HG02970 (cell line): Measurements from ENCODE around the gene APCDD1L.

ENCODE experiments used
- ATAC-seq: cut with Tn5 transposase; IDR thresholded peaks from one replicate; pipeline ENCODE4 v1.9.1; 2021; ENCODE audit warnings: mild to moderate bottlenecking, moderate library complexity, moderate number of reproducible peaks; ENCODE audit not compliant: unreplicated experiment, low FRiP score

Gene APCDD1L

GRCh38 chr20:58515233-58516212 lies at the start of gene APCDD1L:
Gene APCDD1L, minus strand, starts transcription at chr20:58515399. Its CDS starts 692 bp downstream, at chr20:58514707.
- ATAC-seq, result no peak

DNA sequence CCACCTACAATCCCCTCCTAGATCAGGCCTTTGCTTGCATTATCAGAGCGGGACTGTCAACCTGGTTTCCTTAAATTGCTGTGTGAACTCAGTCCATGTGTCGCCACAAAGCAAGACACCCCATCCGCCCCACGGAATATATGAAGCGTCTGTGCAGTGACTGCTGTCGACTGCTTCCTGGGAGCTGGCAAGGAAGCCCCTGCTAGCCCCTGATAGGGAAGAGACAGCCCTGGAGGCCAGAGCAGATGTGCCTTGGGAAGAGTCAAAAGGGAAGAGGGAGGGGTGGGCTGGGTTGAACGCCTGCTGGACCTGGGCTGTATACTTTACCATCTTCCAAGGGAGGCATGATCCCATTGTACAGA lies 44.1 kb upstream of the APCDD1L start:
- ATAC-seq, result no peak

DNA sequence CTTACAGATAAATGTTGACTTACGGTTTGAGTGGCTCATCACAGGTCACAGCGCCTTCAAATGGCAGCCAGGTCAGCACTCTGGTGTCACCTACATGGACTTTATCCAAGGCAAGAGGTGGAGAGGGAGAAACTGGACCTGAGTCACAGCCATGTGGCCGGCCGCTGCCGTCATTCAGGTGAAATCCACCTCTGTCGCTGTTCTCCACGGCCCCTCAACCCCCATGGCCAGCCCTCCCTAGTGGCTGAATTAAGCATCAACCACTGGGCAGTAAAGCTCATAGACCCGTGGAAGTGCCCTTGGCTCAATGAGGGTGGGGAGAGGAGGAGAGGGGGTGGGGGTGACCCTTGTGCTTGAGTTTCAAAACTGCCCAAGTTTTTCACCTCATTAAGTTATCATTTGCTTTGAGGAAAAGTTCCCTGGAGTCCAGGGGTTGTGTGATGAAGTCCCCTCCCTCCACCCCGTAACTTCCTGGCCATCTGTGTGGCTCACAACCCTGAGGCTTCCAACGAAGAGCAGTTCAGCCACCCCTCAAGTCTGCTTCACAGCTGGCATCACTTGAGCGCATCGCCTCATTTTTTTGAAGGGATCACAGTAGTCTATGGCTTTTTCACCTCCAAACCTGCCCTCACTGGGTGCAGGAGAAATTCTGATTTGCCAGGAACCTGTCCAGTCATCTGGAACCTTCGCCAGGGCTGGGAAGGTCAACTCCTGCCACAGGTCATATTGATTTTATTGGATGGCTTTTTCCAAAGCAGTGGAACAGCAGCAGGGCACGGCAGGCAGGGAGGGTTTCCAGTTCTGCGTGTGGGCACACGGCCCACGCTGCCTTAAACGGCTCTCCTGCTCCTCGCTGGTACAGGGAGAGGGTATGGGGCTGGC lies 43.5 kb upstream of the APCDD1L start:
- no peak for ATAC-seq

- no peak for ATAC-seq
Measured at GRCh38 chr20:58557733-58558342, 42.6 kb upstream of the APCDD1L start.

DNA sequence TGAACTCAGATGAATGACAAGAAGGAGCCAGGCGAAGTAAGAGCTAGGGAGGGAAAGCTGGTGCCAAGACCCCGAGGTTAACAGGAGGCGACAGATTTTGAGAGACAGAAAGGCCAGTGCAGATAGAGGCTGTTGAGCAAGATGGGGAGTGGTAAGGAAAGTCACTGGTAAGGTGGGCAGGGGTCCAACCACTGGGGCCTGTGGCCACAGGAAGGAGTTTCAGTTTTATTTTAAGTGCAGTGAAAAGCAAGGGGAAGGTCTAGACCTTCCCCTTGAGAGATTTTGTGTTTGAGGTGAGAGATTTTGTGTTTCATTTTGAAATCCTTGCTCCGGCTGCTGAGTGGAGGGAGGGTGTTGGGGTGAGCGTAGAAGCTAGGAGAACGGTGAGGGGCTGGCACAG lies 41.8 kb upstream of the APCDD1L start:
- ATAC-seq, result no peak

DNA sequence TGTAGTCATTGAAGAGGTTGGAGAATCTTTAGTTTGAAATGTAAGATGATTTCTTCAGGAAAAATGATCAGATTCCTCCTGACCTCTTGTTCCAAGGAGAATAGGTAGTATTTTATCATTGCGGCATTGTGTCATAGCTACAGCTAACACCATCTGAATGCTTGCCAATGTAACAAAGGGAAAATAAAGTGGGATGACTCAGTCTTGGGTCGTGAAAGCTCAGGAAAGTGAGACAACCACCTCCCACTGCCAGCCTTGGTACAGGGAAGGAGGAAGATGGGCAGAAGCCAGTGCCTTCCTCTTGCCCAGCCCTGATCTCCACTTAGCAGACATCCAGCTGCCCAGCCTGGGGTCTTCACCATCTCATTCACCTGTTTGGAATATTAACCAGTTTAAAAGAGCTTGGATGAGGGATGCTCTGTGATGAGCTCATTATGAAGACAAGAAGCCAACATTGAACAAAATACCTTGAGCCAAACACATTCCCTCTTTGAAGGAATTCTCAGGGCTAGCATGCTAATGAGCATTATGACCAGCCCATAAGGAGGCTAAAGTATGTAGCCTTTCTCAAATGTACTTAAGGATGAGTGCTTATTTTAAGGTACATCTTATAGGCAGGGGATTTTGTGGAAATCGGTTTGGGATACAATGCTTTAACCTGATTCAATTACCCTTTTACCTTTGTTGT lies 40.0 kb upstream of the APCDD1L start:
- no peak for ATAC-seq

- ATAC-seq, result no peak
Measured at GRCh38 chr20:58554541-58554940, 39.3 kb upstream of the APCDD1L start.

DNA sequence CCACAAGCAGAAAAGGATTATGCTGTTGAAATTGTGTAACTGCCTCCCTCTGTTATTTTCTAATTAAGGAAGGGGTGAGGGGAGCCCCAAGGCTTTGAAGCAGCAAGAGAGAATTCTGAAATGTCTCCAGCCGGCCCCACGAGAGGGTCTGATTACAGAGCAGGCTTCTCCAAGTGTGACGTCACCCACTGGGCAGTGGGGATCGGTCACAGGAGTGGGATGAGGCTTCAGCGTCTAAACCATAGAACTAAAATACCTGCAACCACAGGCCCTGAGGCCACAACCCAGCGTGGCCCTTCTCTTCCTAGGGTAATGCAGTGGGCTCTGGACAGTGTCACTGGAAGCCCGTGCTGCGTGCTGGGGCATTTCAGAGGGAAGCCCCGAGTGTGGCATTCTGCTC lies 38.6 kb upstream of the APCDD1L start:
- no peak for ATAC-seq

GRCh38 chr20:58553166-58553696 lies 38.0 kb upstream of the APCDD1L start:
- ATAC-seq, result no peak

DNA sequence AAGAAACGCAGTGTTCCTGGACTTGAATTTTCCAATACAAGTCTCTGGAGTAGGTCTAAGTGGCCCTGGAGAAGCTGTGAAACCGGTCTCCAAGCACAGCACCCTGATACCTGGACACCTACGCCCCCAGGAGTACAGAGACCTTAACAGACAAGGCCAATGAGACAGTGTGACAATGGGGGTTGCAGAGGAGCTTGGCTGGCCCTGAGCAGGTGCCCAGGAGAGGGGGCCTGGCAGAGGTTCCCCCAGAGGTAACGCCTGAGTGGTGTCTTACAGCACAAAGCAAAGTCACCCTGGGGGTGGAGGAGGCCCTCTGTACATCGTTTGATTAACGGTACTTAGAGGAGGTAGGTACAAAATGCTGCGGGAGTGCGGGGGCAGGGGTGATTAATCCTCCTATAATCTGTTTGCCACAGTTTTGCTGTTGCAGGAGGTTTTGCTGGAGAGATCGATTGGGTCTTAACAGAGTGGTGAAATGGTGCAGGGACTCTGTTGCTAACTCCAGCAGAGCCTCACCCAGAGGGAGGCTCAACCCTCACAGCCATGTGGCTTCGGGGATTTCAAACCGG lies 37.3 kb upstream of the APCDD1L start:
- ATAC-seq, result no peak

DNA sequence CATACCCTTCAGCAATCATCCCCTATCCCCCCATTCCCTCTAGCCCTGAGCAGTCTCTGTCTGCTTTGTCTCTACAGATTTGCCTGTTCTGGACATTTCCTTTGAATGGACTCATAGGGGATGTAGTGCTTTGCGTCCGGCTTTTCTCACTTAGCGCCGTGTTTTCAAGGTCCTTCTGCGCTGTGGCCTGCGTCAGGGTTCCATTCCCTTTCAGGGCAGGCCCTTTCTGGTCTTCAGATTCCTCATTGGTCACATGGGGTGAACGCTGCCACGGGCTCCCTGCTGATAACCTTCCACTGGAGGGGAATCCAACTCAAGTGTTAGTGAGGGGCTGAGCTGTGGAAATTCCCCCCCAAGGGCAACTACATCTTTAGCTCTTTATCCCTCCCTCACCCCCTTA lies 36.4 kb upstream of the APCDD1L start:
- ATAC-seq, result no peak

- no peak for ATAC-seq
Measured at GRCh38 chr20:58550275-58551059, 35.3 kb upstream of the APCDD1L start.

GRCh38 chr20:58549231-58550209 lies 34.3 kb upstream of the APCDD1L start:
- ATAC-seq, result no peak

DNA sequence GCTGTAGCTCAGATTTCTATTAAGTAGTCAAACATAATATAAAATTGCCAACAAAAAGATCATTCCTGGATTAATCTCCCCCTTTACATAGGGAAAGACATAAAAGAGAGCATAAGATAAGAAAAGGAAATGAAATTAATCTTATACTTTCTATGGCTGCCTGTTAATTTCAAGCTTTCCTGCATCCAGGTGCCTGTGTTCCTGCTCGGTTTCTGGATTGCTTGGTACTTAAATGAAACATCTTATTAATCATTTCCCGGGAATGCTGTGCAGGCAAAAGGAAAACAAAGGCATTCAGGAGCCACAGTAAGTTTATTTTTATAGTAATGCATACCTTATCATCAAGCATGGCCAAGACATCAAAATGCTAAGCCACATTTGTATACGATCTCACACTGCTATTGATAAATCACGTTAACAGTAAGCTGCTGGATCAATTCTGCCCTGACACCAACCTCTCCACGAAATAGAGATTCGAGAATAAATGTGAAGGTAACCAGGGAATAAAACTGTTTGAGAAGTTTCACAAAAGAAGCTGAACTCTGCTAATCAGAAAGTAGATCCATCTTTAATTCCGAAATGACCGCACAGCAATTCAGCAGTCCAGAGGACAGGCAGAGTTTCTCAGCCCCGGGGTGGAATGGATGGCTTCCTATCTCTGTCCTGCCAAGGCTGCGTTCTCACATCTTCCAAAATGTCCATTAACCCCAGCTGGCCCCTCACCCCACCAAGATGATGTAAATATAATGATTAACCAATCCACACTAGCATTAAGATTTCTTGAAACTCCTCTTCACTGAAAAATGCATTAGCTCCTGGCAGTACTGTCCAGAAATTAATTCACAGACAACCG lies 32.6 kb upstream of the APCDD1L start:
- no peak for ATAC-seq

DNA sequence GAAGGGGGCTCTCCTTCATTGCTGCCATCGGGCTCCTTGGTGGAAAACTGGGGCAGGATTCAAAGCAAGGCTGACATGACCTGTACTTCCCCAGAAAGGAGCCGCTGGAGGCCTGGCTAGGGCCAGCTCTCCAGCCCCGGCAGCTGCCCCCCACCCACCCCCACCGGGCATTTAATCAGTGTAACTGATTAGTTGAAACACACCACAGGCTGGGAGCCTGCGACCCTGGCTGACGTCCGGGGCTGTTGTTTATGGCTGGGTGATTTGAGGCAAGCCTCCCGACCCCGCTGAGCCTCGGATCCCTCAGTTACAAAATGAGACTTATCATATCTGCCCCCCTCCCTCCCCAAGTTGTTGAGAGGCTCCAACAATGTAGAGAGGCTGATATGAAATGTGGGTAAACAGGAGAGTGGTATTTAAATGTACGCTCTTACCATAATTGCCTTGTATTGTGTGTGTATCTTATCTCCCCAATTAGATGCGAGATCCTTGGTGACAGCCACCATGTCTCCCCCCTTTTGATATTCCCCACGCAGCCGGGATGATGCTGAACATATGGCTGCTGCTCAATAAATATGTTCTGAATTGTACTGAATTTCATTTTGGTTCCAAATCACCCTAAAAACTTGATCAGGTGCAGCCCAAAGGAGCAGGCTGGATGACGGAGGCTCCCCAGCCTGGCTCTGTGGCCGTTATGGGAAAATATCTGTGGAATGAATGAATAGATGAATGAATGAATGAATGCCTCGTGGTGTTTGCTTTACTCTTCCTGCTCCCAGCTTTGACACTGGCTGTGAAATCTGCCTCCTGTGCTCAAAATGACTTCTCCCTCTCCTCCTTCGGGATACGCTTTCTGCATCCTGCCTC lies 31.8 kb upstream of the APCDD1L start:
- no peak for ATAC-seq

- ATAC-seq, result no peak
Measured at GRCh38 chr20:58546416-58546711, 31.2 kb upstream of the APCDD1L start.
